Measurements from ENCODE around the gene NALCN.

Gene NALCN

DNA sequence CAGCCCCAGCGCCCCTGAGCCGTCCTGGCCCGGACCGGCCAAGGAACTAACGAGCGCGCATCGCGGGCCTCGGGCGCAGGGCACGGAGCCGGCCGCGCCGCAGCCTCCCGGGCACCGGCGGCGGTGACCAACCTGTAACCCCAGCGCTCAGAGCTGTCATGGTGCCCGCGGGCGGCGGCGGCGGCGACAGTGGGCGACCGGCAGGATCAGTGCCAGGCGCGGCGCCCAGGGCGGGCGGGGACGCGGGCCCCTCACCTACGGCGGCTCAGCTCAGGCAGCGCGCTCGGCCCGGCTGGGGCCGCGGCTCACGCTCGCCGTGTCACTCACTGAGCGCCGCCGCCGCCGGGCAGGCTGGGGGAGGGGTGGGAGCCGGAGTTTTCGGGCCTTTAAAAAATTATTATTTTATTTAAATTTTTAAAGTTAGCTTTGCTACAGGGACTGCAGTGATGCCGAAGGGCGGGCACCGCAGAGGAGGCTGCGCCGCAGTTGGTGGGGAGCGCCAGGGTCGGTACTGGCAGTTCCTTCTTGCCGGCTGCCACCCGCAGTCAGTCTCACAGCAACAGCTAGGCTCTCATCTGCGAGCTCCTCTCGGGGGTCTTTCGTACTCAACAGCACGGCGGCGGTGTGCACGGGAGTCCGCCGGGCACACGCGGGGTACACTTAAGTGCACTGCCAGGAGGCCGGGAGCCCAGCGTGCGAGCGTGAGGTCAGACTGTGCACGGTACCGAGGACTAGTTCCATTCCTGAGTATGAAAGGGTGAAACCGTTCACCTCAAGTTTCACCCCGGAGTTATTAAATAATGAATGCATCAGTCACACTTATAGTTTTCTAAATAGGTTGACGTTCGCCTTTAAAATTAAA, at the start of gene NALCN:
Gene NALCN, minus strand, starts transcription at position 328 of the 862 bp plus-strand sequence. CDS start 17,382 bp downstream, outside the sequence.
- DNase-seq: peak; percentile 65

DNA sequence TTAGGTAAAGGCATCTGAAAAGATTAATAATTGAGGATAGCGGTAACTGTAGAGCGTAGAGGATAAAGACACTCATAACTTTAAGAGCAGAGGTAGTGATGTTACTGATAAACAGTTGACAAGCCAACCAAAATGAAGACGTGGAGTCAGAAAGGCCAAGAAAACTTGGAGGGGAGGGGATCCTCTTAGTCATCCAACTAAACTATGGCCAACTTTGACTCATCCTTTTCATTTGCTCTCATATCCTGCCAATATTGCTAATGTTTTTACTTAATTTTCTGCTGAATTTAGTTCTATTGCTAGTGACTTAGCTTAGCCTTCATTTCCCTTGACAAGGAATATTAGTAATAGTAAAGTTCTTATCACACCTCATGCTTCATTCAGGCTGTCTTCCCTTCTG, 49.6 kb upstream of the NALCN start:
- no peak for DNase-seq

DNA sequence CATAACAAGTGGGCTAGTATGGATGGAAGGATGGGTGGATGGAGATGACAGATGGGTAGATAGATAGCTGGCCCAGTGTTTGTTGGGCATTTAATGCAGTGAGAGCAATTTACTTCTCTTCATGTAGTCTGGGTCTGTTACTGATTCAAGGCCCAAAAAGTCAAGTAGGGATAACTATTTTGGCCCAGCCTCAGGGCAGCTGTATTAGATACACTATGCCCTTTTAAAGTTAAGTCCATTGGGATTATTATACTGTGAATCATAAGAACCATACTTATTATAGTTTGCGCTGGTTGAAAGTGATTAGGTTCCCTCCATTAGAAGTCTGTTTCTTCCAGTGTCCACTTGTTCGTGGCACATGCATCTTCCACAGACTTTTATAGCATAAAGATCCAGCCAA, 40.9 kb upstream of the NALCN start:
- DNase-seq: no peak

DNA sequence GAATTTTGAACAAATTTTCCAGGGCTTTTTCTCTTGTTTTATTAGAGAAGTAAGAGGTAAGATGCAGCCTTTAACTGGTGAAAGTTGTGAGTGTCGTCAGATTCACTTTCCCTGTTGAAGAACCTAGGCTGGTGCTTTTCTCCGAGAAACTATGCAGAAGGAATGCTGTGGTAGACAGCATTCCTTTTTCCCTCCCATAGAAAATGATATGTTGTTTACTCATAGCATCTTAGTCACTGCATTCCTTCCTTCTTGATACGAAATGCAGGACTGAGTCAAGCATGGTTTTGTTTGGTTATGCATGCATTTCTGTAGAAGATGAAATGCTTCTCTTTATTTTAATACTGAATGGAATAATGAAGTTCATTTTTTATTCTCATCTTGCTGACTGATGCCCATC, 39.6 kb upstream of the NALCN start:
- DNase-seq: no peak

DNA sequence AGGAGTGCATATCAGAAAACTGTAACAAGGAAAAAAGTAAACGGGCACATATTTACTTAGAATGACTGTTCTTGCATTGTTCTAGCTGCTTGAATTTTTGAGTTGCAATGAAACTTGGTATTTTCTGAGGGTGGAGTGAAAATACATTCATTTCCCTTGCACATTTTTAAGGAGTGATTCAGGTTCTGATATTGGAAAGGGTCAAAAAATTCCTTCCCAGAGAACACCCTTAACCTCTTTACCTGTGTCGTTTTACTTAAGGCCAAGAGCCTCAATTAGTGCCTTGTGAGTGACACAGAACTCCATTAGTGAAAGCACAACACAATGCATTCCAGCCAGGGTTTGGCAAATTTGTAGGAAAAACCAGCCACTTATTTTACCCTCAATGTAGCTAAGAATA, 38.5 kb upstream of the NALCN start:
- no peak for DNase-seq

DNA sequence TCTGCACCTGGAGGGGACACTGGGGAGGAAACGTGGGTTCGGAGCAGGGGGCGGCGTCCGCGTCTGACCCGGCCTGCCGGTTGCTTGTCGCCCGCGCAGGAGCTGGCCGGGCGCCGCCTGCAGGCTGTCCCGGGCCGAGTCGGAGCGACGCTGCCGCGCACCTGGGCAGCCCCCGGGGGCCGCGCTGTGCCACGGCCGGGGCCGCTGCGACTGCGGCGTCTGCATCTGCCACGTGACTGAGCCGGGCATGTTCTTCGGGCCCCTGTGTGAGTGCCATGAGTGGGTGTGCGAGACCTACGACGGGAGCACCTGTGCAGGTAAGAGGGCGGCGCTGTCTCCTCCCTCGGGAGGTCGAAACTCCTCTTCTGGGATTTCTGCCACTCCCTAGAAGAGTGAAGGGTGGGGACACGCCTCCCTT, 37.5 kb upstream of the NALCN start:
- DNase-seq: peak; percentile 49

DNA sequence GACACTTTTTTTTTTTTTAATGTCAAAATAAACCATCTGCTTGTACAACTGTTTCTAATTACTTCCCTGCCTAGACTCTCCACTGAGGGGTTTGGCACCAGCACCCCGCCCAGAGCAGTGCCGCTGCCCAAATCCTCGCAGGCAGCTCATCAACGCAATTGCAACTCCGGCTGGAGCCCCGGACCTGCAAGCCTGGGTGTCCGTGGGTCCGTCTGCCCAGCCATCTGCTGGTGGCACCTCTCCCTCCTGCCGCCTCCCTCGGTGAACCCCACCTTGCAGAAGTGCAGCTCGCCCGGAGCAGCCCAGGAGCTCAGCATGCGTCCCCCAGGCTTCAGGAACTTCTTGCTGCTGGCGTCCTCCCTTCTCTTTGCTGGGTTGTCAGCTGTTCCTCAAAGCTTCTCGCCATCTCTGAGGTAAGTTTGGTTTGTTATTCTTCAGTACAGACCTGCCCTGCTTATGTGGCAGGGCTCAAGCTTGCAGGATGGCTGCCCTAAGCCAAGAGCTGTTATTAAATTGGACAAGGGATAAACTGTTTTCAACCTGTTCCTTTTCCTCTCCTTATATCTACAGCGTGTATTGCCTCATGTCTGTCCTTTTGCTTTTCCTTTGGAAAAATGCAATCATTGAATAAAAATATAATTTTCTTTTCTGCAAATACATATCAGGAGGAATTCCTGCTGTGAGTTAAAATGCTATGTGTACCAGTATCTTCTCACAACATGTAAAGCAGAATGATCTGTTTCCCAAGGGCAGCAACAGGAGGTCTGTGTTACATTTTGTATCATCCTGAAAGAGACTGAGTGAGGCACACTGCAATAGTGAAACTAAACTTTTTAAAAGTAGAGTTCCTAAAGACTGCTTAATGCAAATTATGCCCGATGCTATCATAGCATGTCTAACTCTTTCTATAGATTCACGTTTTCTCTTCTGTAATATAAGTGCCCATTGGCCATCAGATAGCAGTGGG, 36.5 kb upstream of the NALCN start, which contains the start of gene ITGBL1:
Gene ITGBL1, plus strand, starts transcription at position 157 of the 967 bp plus-strand sequence. Its CDS starts 159 bp downstream, at position 316.
- peak; percentile 9 for DNase-seq

DNA sequence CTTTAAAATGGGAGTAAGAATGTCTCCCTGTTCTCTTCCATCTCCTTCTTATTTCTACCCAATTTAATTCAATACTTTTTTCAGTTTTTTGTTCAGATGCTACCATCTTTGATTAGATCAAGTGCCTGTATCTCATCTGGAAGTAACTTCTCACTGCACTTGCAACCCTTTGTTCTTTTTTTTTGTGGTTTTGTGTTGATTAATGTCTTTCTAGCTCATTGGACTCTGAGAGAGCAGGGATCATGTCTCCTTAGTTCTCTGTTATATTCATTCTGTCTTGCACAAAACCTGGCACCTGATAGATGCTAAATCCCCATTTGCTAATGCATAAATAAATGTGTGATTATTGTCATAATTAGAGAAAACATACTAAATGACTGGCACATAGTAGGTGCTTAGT, 35.3 kb upstream of the NALCN start:
- no peak for DNase-seq

DNA sequence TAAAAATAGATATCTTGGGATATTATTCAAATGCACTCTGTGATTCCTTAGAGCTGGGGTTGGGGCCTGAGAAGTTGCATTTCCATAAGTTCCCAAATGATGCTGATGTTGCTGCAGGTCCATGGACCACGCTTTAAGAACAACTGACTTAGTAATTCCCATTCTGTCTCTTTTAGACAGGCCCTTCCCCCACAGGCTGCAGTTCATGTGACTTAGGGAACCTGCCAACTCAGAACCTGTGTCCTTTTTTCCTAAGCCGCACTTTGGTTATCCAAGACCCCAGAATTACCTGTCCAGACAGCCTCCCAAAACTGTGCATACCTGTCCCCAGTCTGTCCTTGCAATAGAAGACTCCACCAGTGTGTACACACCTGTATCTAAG, 34.4 kb upstream of the NALCN start:
- DNase-seq: no peak

DNA sequence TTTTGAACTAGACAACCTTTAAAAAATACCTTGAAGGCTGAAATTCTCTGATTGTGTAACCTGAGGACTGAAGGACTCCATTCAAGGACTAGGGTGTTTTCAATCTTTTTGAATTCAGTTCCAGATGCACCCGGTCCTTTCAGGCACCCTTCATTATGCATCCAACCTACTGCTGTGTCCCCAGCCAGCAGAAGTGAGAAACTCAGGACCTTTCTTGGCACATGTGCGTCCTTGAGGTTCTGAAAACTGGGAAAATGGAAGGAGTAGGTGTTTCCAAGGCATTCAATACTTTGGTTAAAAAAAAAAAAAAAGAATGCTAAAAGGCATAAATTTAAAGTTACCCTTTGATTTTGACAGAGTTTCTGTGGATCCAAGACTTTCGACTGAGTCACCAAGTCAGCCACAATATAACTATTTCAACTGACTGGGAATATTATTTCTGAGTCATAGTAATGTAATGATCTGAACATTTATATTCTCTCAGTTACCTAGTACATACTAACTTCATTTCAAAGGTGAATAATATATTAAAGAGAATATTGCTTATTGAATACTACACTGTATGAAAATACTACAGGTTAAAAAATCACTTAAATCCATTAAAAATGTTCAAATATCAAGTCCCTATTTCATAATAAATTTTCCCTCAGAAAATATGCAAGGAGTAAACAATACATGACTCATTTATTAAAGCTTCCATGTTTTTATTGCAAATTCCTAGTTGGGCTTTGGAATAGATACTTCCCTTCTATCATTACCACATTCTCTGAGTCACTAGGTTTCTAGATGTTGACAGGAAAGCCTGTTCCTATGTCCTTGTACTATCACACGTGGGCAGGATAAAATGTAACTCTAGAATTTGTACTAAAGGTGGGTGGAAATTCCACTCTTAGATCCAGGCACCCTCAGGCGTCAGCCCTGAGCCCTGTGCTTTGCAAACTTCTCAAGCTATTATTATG, 33.8 kb upstream of the NALCN start:
- DNase-seq: no peak

DNA sequence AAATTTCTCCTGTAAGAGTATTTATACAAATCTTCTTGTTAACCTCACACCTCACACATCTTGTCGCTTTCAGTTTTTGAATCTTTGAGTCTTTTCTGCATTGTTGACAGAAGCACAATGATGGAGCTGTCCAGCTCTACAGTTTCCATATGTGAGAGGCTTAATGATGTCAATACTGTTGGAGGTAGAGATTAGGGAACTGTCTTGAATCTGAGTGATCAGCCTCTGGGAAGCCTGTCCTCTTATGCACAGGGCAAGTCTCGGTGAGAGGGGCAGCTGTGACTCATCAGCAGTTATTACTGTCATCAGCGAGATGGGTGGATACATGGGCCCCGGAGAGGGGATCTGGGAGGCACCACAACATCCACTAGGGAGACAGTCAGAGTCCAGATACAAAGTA, 31.5 kb upstream of the NALCN start:
- DNase-seq: no peak

DNA sequence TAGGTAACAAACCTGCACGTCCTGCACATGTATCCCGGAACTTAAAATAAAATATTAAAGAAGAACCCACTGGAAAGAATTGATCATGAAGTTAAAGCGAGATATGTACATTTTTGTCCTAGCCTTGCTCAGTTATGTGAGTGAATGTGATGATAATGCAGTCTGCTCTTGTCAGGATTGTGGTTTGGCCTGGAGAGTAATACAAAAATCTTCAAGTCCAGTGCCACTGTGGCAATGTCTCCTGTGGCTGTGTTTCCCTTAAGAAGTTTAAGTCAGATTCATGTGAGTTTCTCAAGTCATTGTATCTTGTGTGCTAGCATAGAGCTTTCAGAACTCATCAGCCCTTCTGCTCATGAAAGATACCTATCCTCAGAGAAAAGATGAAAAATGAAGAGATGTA, 18.2 kb upstream of the NALCN start:
- DNase-seq: no peak

DNA sequence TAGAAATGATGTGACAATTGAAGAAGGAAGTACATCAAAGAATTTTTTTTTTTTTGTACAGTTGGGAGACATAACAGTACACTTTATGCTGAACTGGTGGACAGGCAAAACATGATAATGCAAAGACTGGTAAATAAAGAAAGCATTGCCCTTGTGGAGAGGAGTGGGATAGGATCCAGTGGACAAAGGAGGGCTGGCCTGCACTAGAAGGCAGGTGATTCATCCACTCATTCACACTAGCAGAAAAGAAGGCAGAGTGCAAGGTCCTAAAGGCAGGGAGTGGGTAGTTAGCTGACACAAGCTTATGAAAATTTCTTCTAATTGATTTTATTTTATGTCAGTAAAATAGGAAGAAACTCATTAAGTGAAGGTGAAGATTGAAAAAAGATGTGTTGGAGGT, 17.6 kb upstream of the NALCN start:
- DNase-seq: no peak

DNA sequence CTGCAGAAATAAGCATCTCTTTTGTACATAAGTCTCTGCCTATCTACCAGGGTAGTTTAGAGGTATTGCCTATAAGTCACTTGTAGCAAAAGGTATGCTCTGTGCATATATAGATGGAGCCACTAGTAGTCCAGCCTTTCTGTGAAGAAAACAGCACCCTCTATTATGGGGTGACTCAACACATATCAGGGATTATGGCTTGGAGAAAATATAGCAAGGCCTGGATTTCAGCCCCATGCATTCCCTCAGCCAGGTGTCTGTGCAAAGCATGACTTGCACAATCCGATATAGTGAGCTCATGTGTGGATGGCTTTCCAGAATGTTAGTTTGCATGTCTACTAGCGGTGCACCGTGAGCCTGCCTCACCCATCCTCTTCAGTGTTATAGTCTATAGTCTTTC, 13.4 kb upstream of the NALCN start:
- no peak for DNase-seq

DNA sequence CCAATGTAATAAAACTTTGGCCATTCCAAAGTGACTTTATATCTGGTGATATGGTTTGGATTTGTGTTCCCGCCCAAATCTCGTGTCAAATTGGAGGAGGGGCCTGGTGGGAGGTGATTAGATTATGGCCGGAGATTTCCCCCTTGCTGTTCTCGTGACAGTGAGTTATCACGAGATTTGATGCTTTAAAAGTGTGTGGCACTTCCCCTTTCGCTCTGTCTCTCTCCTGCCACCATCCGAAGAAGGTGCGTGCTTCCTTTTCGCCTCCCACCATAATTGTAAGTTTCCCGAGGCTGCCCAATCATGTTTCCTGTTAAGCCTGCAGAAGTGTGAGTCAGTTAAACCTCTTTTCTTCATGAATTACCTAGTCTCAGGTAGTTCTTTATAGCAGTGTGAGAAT, 9.3 kb upstream of the NALCN start:
- no peak for DNase-seq

DNA sequence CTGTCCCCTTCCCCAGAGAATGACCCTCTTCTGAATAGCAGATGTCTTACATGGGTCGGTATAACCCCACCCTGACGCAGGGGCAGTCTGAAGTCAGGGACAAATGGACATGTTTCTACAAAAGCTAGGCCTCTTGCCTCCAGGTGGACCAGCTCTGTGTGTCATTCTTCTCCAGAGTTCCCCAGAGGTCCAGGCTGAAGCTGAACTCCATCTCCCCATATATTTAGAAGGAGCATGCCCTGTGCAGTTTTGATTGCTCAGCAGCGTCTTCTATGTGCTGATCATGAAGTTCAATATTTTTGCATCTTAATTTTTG, 8.8 kb upstream of the NALCN start:
- no peak for DNase-seq

DNA sequence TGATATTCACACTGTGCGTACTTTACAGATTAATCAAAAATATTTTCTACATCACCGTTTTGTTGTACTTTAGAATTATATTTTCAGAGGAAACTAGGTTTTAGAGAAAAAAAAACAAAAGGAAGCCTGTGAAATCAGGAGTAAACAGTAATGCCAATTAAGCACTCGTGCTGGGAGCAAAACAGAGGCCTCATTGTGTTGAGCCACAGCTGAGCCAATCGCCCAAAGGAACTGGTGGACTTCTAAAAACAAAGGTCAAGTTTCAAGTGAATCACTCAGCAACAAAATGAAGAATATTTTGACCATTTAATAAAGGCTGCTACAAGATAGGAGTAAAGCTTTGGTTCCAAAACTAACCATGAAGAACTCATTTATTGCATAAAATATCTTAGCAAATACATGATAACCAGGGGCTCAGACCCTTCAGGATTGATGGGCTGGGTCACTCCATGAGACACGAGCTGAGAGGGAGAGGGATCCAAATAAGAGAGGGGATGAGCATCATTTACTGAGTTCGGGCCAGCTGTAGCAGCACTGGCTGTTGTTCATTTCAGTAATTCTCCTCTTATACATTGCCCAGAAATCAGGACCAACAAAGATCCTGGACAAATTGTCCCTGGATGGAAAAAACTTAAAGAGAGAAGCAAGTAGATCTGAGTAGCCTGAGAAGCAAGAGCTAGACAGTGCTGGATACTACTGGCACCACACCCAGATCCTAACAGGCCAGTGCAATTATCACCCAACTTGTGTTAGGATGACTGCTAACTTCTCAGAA, 8.3 kb upstream of the NALCN start:
- no peak for DNase-seq

DNA sequence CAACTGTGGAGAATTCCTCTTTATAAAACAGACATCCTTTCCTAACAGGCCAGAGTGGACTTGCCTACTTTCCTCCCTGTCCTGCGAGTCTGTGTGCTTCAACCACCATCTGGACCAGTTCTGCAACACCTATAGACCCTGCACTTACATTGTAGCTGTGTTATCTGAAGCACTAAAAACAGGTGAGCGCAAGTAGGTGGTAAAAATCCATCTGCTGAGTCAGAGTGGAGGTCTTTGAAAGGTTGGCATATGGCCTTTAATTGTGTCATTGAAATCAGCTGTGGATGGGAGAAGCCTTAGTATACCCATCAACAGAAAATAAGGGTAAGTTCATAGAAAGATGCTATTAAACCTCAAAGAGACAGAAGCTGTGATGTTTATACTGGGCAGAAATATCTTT, 7.6 kb upstream of the NALCN start:
- DNase-seq: no peak

DNA sequence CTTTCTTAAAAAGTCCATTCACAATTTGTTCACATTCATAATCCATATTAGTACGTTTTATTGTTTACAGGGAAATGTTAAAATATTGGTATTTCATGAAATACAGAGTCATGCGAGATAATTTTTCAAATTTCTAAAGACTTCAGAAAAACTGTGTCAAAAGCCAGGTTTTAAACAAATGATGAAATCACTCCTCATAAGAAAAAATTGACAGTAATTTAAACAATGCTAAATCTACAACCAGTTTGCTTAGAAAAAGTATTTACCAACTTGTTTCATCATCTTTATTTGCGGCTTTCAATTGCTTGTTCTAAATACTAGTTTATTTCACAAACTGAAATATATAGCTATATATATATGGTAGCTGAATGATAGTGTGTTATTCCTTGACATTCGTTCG, 1.2 kb upstream of the NALCN start:
- no peak for DNase-seq

DNA sequence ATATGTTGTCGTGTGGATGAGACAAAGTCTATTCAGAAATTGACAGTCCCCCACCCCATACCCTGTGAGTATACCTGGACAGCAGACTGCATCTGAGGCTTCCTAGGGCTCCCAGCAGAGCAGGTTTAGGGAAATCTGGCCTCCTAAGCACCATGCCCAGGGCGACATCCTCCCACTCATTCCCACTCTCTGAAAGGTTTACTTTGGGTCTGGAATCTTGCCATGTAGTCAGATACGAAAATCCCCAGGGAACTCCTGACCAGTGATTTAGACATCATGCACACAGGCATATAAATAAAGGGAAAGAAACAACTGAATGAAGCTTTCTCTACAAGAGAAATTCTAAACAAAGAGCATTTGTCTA, 717 bp upstream of the NALCN start:
- DNase-seq: peak; percentile 89

DNA sequence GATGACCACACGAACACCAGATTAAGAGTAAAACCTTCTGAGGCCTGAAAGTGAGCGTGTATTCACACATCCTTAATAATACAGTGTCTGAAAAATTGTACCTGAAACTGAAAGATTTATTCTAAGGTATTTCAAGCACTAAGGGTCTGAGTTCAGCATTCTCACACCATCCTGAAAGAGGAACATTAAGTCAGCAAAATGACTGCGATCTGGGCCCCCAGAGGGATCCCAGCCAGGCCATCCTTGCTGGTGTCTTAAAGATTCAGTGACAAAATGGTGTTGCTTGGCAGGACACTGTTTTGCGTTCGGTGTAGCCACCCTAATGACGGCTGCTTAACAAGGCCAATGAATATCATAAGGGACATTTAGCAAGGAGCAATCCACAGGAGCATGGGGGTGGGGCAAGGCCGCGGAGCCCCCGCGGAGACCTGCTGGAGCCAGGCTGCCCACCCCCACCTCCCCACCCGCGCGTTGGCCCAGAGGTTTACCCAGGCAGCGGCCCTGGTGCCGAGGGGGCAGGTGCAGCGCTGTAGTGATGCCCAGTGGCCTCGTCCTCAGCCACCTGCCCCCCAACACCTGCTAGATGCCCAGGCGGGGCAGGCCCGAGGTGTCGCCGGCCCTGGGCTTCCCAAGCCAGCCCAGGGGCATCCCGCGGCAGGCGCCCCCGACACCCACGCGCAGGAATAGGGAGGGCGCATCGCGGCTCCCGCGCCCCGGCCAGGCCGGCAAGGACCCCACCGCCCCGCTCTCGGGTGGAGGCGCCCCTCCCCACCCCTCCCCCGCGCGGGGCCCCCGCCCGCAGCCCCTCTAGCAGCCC, 742 bp downstream of the NALCN start:
- no peak for DNase-seq

Measured in NCI-H69 (cell line).